HCT116 (cell line): ENCODE measurements around the gene ABCA3. TPM values are rescaled to one million over a fixed set of nuclear protein-coding genes. Genes with fewer than 3 reads are reported as not detected.

Source experiments
- ATAC-seq: fragments of 200-7000 bp; cut with Tn5 transposase; 2 replicates; pipeline ENCODE4 v1.9.1; 2020; ENCODE audit warnings: mild to moderate bottlenecking, moderate library complexity
- BruUV-seq: library from RNA; stranded (reverse); fragments of 400-500 nt; replicated peaks from 2 replicates; lab custom pipeline; 2021; lab: Mats Ljungman, UMichigan
- CTCF ChIA-PET: fragments of 300-600 bp; sonication (Branson Sonifier 250); formaldehyde crosslinking; loops from one replicate; lab custom pipeline; 2021; ENCODE audit warnings: antibody characterized with exemption; lab: Charles Lee
- POLR2A ChIA-PET: fragments of 300-600, 350-600 bp; sonication (Branson Sonifier 250); formaldehyde crosslinking; loops from one replicate; lab custom pipeline; 2021; ENCODE audit warnings: antibody characterized with exemption; lab: Charles Lee
- RAD21 ChIA-PET, 2 experiments: fragments of 300-600 bp; sonication (Branson Sonifier 250); formaldehyde crosslinking; loops; one replicate each; lab custom pipeline; 2023; ENCODE audit warnings: low total read pairs in 2 of 2; ENCODE audit not compliant: uncharacterized antibody in 2 of 2, unreplicated experiment in 2 of 2, low non-redundant PET in 1 of 2; lab: Charles Lee
- DNase-seq: peaks from one replicate; pipeline ENCODE4 v3.0.0-alpha.2; 2010; ENCODE audit warnings: low read depth, low spot score
- H2AFZ ChIP-seq: fragments of 200-600 bp; shearing (Covaris generic), sonication (generic); 2 replicates; pipeline ENCODE4 v1.6.1; 2017; ENCODE audit warnings: low read depth, mixed run types, mixed read lengths, antibody characterized with exemption, low read length; ENCODE audit not compliant: poor library complexity, severe bottlenecking
- H3K27ac ChIP-seq: 2 replicates; pipeline ENCODE4 v1.5.1; 2012; ENCODE audit warnings: low read depth, low read length
- H3K27me3 ChIP-seq: fragments of 200-600 bp; sonication (generic); 2 replicates; pipeline ENCODE4 v1.6.1; 2016; ENCODE audit warnings: mixed run types, low read length, mixed read lengths; ENCODE audit not compliant: insufficient read depth
- H3K36me3 ChIP-seq, 2 experiments: fragments of 200-500 bp in 1 of 2; fragments of 200-600 bp in 1 of 2; sonication (Bioruptor generic) in 1 of 2; sonication (generic) in 1 of 2; 2 replicates each; pipeline versions ENCODE4 v1.5.1 to v1.6.1; 2014 to 2016; ENCODE audit warnings: low read length in 2 of 2, inconsistent platforms in 1 of 2, mixed read lengths in 1 of 2, mixed run types in 1 of 2; ENCODE audit not compliant: insufficient read depth in 2 of 2, control insufficient read depth in 1 of 2
- H3K4me1 ChIP-seq, 2 experiments: fragments of 200-600 bp in 1 of 2; sonication (generic) in 1 of 2; 2 replicates each; pipeline versions ENCODE4 v1.5.1 to v1.6.1; 2012 to 2017; ENCODE audit warnings: low read length in 2 of 2, inconsistent platforms in 1 of 2, mild to moderate bottlenecking in 1 of 2, mixed read lengths in 1 of 2, mixed run types in 1 of 2, moderate library complexity in 1 of 2; ENCODE audit not compliant: insufficient read depth in 2 of 2, control insufficient read depth in 1 of 2
- H3K4me2 ChIP-seq: fragments of 200-600 bp; sonication (generic); 2 replicates; pipeline ENCODE4 v1.6.1; 2017; ENCODE audit warnings: mixed run types, low read length, mixed read lengths
- H3K4me3 ChIP-seq, 2 experiments: fragments of 200-600 bp in 1 of 2; sonication (generic) in 1 of 2; replicated peaks in 1 of 2; 2 replicates each; pipeline ENCODE4 v1.5.1; 2011 to 2016; ENCODE audit warnings: low read length in 2 of 2, control low read depth in 1 of 2, low read depth in 1 of 2, mild to moderate bottlenecking in 1 of 2, mixed read lengths in 1 of 2, mixed run types in 1 of 2
- H3K79me2 ChIP-seq: fragments of 200-600 bp; sonication (generic); 2 replicates; pipeline ENCODE4 v1.6.1; 2017; ENCODE audit warnings: mild to moderate bottlenecking, mixed run types, low read length, moderate library complexity, mixed read lengths; ENCODE audit not compliant: insufficient read depth
- H3K9ac ChIP-seq: fragments of 200-600 bp; sonication (generic); 2 replicates; pipeline ENCODE4 v1.6.1; 2016; ENCODE audit warnings: low read length, mixed read lengths
- H3K9me2 ChIP-seq: fragments of 200-600 bp; sonication (generic), shearing (Covaris generic); 2 replicates; pipeline ENCODE4 v1.6.1; 2017; ENCODE audit warnings: mixed run types, mild to moderate bottlenecking, moderate library complexity; ENCODE audit not compliant: insufficient read depth
- H3K9me3 ChIP-seq, 2 experiments: fragments of 200-500 bp in 1 of 2; fragments of 200-600 bp in 1 of 2; sonication (Bioruptor generic) in 1 of 2; sonication (generic) in 1 of 2; 2 replicates each; pipeline ENCODE4 v1.6.1; 2014 to 2017; ENCODE audit warnings: low read length in 2 of 2, mixed read lengths in 2 of 2, inconsistent platforms in 1 of 2, low read depth in 1 of 2, mild to moderate bottlenecking in 1 of 2, mixed run types in 1 of 2, moderate library complexity in 1 of 2; ENCODE audit not compliant: control insufficient read depth in 1 of 2, insufficient read depth in 1 of 2
- H4K20me1 ChIP-seq: fragments of 200-600 bp; sonication (generic), shearing (Covaris generic); 2 replicates; pipeline ENCODE4 v1.6.1; 2017; ENCODE audit warnings: mixed run types, mild to moderate bottlenecking, moderate library complexity; ENCODE audit not compliant: insufficient read depth
- JUND ChIP-seq: IDR thresholded peaks from 2 replicates; pipeline ENCODE4 v1.6.1; 2012
- REST ChIP-seq: IDR thresholded peaks from 2 replicates; pipeline ENCODE4 v1.6.1; 2012; ENCODE audit warnings: low read depth
- SIN3A ChIP-seq: IDR thresholded peaks from 2 replicates; pipeline ENCODE4 v1.6.1; 2012; ENCODE audit warnings: low read depth
- ZFX ChIP-seq: fragments of 450-650 bp; IDR thresholded peaks from 2 replicates; pipeline ENCODE4 v1.6.1; 2017
- intact Hi-C: fragments of 100-400 bp; cut with micrococcal nuclease; formaldehyde crosslinking; loops from 2 replicates; pipeline ENCODE4 v1.10.0; 2022
- total RNA-seq: library from RNA; stranded (reverse); gene quantifications from one replicate; pipeline ENCODE4 v1.2.1, GENCODE V29; 2021; ENCODE audit not compliant: unreplicated experiment

The ABCA3 gene
- total RNA-seq, 1 experiment from 2014 or later = 5.4 TPM

- Histone ChIP-seq H4K20me1 (no peaks in the 10 kb centered on the region; the same call in 1 of the 2 replicates), H3K79me2 (no peaks in the 10 kb centered on the region), H3K9me3 (peaks cover 0 to 7% of the 10 kb centered on the region in 2 experiments; a peak in 2 of 4 replicates), H3K36me3 (no peaks in the 10 kb centered on the region), H3K4me1 (no peaks in the 10 kb centered on the region), H2AFZ (no peak overlapping the region), H3K4me3 (no peak overlapping the region), H3K27me3 (peaks cover 12% of the 10 kb centered on the region; the same call in 1 of the 2 replicates), H3K27ac (no peak overlapping the region), H3K9ac (no peak overlapping the region), H3K9me2 (no peaks in the 10 kb centered on the region), H3K4me2 (no peak overlapping the region)
- intact Hi-C loops = no loop called here
- TF ChIP-seq SIN3A (no peak), REST (no peak)
- ChIA-PET CTCF (no interaction called here), POLR2A (no interaction called here), RAD21 (no interaction called here)
- ATAC-seq (no peak), DNase-seq (no peak)
- no TSS peak for BruUV-seq
Measured at GRCh38 chr16:2359919-2360318, 19.4 kb upstream of the ABCA3 start.

GRCh38 chr16:2358811-2359210, 18.3 kb upstream of the ABCA3 start:
- Histone ChIP-seq H3K4me1 (no peaks in the 10 kb centered on the region), H3K27me3 (peaks cover 12% of the 10 kb centered on the region; the same call in 1 of the 2 replicates), H3K27ac (no peak overlapping the region), H2AFZ (no peak overlapping the region), H3K9ac (no peak overlapping the region), H4K20me1 (no peaks in the 10 kb centered on the region; the same call in 1 of the 2 replicates), H3K9me2 (no peaks in the 10 kb centered on the region), H3K79me2 (no peaks in the 10 kb centered on the region), H3K4me3 (no peak overlapping the region), H3K4me2 (no peak overlapping the region), H3K9me3 (peaks cover 0 to 7% of the 10 kb centered on the region in 2 experiments; a peak in 2 of 4 replicates), H3K36me3 (no peaks in the 10 kb centered on the region)
- POLR2A ChIA-PET = no interaction called here
- RAD21 ChIA-PET = no interaction called here
- CTCF ChIA-PET = no interaction called here
- TF ChIP-seq ZFX = no peak
- no peak for TF ChIP-seq JUND
- intact Hi-C loops = no loop called here
- DNase-seq (no peak), ATAC-seq (no peak)
- no TSS peak for BruUV-seq
